ENCODE data around the gene MME. TPM values are rescaled to one million over a fixed set of nuclear protein-coding genes. Genes with fewer than 3 reads are reported as not detected.

MME gene
- total RNA-seq, 1 experiment from 2014 or later, result 23.9 TPM

DNA sequence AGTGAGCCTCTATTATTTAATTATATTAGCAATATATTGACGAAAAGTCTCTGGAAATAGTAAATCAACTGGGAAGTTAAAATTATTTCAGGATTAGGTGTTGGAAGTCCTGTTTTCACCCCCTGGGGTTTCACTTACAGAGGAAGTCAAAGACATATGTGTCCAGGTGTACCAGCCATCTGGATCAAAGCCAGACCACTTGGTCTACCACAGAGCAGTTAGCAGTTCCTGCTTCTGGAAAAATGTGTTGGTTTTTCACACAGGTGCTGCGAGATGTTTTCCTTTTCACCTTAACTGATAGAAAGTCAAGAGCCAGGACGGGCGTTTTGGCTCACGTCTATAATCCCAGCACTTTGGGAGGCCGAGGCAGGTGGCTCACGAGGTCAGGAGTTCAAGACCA lies 13.1 kb downstream of the MME start:
- no peaks in the 10 kb centered on the region for H3K4me1 Mint-ChIP-seq
- TF ChIP-seq, protein P1, sequence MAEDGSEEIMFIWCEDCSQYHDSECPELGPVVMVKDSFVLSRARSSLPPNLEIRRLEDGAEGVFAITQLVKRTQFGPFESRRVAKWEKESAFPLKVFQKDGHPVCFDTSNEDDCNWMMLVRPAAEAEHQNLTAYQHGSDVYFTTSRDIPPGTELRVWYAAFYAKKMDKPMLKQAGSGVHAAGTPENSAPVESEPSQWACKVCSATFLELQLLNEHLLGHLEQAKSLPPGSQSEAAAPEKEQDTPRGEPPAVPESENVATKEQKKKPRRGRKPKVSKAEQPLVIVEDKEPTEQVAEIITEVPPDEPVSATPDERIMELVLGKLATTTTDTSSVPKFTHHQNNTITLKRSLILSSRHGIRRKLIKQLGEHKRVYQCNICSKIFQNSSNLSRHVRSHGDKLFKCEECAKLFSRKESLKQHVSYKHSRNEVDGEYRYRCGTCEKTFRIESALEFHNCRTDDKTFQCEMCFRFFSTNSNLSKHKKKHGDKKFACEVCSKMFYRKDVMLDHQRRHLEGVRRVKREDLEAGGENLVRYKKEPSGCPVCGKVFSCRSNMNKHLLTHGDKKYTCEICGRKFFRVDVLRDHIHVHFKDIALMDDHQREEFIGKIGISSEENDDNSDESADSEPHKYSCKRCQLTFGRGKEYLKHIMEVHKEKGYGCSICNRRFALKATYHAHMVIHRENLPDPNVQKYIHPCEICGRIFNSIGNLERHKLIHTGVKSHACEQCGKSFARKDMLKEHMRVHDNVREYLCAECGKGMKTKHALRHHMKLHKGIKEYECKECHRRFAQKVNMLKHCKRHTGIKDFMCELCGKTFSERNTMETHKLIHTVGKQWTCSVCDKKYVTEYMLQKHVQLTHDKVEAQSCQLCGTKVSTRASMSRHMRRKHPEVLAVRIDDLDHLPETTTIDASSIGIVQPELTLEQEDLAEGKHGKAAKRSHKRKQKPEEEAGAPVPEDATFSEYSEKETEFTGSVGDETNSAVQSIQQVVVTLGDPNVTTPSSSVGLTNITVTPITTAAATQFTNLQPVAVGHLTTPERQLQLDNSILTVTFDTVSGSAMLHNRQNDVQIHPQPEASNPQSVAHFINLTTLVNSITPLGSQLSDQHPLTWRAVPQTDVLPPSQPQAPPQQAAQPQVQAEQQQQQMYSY (CRISPR knock-in tag; IDR thresholded peaks at IDR 0.05), result no peak
- TF ChIP-seq, protein P2, sequence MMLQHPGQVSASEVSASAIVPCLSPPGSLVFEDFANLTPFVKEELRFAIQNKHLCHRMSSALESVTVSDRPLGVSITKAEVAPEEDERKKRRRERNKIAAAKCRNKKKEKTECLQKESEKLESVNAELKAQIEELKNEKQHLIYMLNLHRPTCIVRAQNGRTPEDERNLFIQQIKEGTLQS (CRISPR knock-in tag; conservative IDR thresholded peaks at IDR 0.05), result no peak
- TF ChIP-seq NFE2L1 (CRISPR knock-in tag; IDR thresholded peaks at IDR 0.05) (no peak), FOXK1 (CRISPR knock-in tag; IDR thresholded peaks at IDR 0.05) (no peak), EMX1 (CRISPR knock-in tag; IDR thresholded peaks at IDR 0.05) (no peak), SP1 (CRISPR knock-in tag; conservative IDR thresholded peaks at IDR 0.05) (no peak)
- TF ChIP-seq, protein P3, sequence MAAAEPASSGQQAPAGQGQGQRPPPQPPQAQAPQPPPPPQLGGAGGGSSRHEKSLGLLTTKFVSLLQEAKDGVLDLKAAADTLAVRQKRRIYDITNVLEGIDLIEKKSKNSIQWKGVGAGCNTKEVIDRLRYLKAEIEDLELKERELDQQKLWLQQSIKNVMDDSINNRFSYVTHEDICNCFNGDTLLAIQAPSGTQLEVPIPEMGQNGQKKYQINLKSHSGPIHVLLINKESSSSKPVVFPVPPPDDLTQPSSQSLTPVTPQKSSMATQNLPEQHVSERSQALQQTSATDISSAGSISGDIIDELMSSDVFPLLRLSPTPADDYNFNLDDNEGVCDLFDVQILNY (CRISPR knock-in tag; IDR thresholded peaks at IDR 0.05), result no peak

DNA sequence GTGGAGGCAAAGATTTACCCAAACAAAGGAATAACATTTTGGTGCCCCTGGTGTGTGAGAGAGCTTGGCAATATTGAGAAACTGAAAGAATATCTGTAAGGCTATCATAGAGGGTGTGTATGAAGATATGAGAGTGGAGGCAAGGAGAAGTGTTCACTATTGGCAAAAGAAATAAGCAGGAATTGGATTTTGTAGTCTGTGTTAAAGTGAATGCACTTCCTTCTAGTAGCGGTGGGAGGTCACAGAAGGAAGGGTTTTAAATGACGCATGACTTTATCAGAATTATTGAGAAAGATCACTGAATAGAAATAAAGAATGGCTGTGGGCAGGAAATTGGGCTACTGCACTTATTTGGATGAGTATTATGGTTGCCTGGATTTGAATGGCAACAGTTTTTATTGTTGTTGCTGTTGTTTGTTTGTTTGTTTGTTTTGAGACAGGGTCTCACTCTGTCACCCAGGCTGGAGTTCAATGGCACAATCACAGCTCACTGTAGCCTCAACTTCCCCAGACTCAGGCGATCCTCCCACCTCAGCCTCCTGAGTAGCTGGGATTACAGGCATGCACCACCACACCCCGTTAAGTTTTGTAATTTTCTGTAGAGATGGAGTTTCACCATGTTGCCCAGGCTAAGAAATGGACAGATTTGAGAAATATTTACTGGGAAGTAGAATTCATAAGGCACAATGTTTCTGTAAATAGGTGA lies 16.3 kb downstream of the MME start:
- TF ChIP-seq ZBTB21 (CRISPR knock-in tag; IDR thresholded peaks at IDR 0.05; ENCODE audit: borderline replicate concordance) (no peak), TEAD1 (CRISPR knock-in tag; IDR thresholded peaks at IDR 0.05) (no peak), E2F4 (CRISPR knock-in tag; IDR thresholded peaks at IDR 0.05; ENCODE audit: borderline replicate concordance, low read depth) (no peak), OVOL2 (CRISPR knock-in tag; IDR thresholded peaks at IDR 0.05; ENCODE audit: borderline replicate concordance) (no peak), ZNF423 (CRISPR knock-in tag; IDR thresholded peaks at IDR 0.05) (no peak), IRF2 (CRISPR knock-in tag; IDR thresholded peaks at IDR 0.05; ENCODE audit: borderline replicate concordance, low read depth) (no peak), TCF7 (CRISPR knock-in tag; IDR thresholded peaks at IDR 0.05; ENCODE audit: low read depth) (no peak), ZNF317 (CRISPR knock-in tag; IDR thresholded peaks at IDR 0.05; ENCODE audit: borderline replicate concordance, low read depth) (no peak), GTF2I (CRISPR knock-in tag; conservative IDR thresholded peaks at IDR 0.05) (no peak), MYBL2 (CRISPR knock-in tag; IDR thresholded peaks at IDR 0.05) (no peak), GRHL2 (CRISPR knock-in tag; IDR thresholded peaks at IDR 0.05; ENCODE audit: insufficient replicate concordance, severe bottlenecking) (no peak), NFATC4 (CRISPR knock-in tag; IDR thresholded peaks at IDR 0.05) (no peak), ZNF425 (CRISPR knock-in tag; conservative IDR thresholded peaks at IDR 0.05) (no peak)
- TF ChIP-seq, protein P4, sequence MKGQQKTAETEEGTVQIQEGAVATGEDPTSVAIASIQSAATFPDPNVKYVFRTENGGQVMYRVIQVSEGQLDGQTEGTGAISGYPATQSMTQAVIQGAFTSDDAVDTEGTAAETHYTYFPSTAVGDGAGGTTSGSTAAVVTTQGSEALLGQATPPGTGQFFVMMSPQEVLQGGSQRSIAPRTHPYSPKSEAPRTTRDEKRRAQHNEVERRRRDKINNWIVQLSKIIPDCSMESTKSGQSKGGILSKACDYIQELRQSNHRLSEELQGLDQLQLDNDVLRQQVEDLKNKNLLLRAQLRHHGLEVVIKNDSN (CRISPR knock-in tag; IDR thresholded peaks at IDR 0.05), result no peak
- TF ChIP-seq, protein P3 (CRISPR knock-in tag; IDR thresholded peaks at IDR 0.05), result no peak
- no peaks in the 10 kb centered on the region for H3K4me1 Mint-ChIP-seq
- POLR2A ChIA-PET, result no interaction called here
- H3K4me3 Mint-ChIP-seq, result no peak overlapping the region
- H3K27me3 Mint-ChIP-seq (ENCODE audit: low read depth), result no peaks in the 10 kb centered on the region
- CTCF ChIA-PET, result no interaction called here
- ATAC-seq, result no peak
- H3K27ac Mint-ChIP-seq, result no peak overlapping the region
- H3K9me3 Mint-ChIP-seq, result peaks cover 8% of the 10 kb centered on the region
- DNase-seq (ENCODE audit: low spot score), result no peak
- peaks cover 13% of the 10 kb centered on the region; the same call in 1 of the 2 replicates for H3K36me3 Mint-ChIP-seq

More for the DNA sequence above, 13.1 kb downstream of the MME start:
- Mint-ChIP-seq H3K27ac (no peak overlapping the region), H3K4me3 (no peak overlapping the region), H3K36me3 (peaks cover 4% of the 10 kb centered on the region; the same call in 1 of the 2 replicates), H3K9me3 (no peaks in the 10 kb centered on the region), H3K27me3 (ENCODE audit: low read depth) (no peaks in the 10 kb centered on the region)
- CTCF ChIA-PET, result no interaction called here
- ATAC-seq (no peak), DNase-seq (ENCODE audit: low spot score) (no peak)
- POLR2A ChIA-PET, result interaction anchor here (0.7 kb wide), 1 partner anchor 495 kb away, joined by 5 read pairs; no protein-coding TSS in a partner anchor

Data from WTC11 (cell line).